Neural cell (in vitro differentiated cells): Measurements from ENCODE around the gene ZNF536.

ENCODE experiments used
- POLR2AphosphoS5 ChIP-seq: IDR thresholded peaks from 2 replicates; pipeline ENCODE4 v1.6.1; 2012
- TF ChIP-seq, protein P1 (sequence below): fragments of 450-650 bp; IDR thresholded peaks from 2 replicates; pipeline ENCODE4 v1.5.1; 2014; ENCODE audit warnings: antibody characterized with exemption, mild to moderate bottlenecking, moderate library complexity; ENCODE audit not compliant: poor library complexity, severe bottlenecking

DNA sequence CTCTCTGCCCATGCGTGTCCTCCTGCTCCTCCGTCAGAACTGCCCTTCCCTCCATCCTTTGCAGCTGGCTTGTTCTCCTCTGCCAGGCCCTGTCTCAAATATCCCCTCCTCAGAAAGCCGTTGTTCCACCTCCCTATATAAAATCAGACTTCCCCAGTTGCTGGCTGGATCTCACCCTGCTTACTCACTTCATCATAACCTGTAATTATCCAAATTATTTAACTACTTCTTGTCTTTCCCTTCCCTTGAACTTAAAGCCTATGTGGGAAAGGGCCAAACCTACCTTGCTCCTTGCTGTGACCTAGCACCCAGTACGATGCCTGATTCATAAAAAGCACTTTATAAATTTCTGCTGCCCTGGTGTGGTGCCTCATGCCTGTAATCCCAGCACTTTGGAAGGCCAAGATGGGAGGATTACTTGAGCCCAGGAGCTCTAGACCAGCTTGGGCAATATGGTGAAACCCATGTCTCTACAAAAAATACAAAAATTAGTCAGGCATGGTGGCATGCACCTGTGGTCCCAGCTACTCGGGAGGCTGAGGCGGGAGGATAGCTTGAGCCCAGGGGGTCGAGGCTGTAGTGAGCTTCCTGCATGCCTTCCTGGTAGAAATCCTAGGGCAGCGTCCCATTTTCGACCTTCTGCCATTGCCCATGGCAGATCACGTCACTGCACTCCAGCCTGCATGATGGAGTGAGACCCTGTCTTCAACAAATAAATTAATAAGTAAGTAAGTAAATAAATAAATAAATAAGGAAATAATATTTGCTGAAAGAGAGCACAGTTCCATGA lies 39.5 kb upstream of the ZNF536 start:
- TF ChIP-seq, protein P1, sequence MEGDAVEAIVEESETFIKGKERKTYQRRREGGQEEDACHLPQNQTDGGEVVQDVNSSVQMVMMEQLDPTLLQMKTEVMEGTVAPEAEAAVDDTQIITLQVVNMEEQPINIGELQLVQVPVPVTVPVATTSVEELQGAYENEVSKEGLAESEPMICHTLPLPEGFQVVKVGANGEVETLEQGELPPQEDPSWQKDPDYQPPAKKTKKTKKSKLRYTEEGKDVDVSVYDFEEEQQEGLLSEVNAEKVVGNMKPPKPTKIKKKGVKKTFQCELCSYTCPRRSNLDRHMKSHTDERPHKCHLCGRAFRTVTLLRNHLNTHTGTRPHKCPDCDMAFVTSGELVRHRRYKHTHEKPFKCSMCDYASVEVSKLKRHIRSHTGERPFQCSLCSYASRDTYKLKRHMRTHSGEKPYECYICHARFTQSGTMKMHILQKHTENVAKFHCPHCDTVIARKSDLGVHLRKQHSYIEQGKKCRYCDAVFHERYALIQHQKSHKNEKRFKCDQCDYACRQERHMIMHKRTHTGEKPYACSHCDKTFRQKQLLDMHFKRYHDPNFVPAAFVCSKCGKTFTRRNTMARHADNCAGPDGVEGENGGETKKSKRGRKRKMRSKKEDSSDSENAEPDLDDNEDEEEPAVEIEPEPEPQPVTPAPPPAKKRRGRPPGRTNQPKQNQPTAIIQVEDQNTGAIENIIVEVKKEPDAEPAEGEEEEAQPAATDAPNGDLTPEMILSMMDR, result no peak
- TF ChIP-seq POLR2AphosphoS5, result no peak
